HG03520 (cell line): ENCODE results near the gene NUP205.

ENCODE experiments used
- ATAC-seq: cut with Tn5 transposase; IDR thresholded peaks from one replicate; pipeline ENCODE4 v1.9.1; 2021; ENCODE audit warnings: mild to moderate bottlenecking, moderate library complexity; ENCODE audit not compliant: unreplicated experiment

The NUP205 gene, protein sequence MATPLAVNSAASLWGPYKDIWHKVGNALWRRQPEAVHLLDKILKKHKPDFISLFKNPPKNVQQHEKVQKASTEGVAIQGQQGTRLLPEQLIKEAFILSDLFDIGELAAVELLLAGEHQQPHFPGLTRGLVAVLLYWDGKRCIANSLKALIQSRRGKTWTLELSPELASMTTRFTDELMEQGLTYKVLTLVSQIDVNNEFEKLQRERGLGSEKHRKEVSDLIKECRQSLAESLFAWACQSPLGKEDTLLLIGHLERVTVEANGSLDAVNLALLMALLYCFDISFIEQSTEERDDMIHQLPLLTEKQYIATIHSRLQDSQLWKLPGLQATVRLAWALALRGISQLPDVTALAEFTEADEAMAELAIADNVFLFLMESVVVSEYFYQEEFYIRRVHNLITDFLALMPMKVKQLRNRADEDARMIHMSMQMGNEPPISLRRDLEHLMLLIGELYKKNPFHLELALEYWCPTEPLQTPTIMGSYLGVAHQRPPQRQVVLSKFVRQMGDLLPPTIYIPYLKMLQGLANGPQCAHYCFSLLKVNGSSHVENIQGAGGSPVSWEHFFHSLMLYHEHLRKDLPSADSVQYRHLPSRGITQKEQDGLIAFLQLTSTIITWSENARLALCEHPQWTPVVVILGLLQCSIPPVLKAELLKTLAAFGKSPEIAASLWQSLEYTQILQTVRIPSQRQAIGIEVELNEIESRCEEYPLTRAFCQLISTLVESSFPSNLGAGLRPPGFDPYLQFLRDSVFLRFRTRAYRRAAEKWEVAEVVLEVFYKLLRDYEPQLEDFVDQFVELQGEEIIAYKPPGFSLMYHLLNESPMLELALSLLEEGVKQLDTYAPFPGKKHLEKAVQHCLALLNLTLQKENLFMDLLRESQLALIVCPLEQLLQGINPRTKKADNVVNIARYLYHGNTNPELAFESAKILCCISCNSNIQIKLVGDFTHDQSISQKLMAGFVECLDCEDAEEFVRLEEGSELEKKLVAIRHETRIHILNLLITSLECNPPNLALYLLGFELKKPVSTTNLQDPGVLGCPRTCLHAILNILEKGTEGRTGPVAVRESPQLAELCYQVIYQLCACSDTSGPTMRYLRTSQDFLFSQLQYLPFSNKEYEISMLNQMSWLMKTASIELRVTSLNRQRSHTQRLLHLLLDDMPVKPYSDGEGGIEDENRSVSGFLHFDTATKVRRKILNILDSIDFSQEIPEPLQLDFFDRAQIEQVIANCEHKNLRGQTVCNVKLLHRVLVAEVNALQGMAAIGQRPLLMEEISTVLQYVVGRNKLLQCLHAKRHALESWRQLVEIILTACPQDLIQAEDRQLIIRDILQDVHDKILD (N-terminal part only)

DNA sequence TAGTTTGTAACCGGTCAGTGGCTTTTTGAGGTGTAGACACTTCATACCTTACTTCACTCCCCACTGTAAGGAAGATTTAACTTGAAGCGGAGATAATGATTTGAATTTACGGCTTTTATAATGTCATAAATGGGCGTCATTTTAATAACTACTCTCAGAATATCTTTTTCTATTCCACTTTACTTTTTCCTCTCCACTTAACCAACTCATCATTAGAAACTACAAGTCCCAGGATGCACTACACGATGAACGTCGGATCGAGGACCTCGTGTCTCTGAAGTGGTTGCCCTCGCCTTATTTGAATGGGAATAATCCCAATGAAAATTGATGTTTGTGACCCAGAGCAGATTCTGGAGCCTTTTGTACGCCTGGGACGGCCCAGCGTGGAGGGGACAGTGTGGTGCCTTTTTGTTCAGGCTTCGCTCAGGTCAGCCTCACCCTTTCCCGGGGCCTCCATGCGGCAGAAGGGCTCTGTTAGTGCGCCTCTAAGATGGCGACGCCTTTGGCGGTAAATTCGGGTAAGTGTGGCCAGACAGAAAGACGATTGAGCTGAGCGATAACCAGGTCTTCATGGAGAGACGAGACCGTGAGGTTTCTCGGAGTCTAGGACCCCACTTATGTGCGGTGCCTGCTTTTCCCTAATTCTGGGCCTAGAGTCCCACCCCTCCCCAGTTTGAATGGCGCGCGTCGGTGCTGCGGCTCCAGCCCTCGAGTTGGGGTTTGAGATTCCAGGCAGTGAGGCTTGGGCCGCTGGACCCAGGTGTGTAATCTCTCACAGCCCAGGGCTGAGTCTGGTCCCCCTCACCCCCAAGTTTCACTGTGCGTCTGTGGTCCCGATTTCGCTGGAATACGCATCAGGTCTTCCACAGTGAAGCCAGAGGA is at the start of gene NUP205:
Gene NUP205 (plus strand): TSS at position 463 of the 882 bp plus-strand sequence. CDS start 28 bp downstream, at position 491.
- peak; percentile 56 for ATAC-seq

DNA sequence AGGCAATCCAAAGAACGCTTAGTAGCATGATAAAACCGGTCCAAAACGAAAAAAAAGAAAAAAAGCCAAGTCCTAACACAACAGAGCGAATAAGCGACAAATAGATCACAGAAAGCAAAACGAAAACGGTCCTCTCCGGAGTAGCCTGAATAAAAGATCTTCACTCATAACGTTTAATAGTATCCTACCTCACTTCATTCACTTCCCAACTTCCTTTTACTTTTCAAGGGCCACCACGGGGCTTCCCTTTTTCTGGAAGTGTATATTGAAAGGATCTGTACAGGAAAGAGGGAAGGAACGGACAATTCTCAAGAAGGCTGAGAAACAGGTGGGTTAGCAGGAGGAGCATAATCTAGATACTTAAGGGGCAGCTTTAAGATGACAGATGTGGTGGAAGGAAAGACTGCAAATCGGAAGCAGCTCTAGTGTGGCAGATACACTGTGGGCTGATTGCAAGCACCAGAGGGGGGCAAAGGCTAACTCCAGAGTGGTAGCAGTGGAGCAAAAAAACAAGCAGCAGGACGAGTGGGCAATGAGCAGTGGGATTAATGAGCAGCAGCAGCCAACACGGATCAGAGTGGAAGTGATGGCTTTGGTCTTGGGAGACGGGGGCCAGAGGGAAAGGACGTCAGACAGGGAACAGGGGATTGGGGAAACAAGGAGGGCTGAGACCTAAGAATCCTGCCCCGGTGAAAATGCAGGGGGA is 48.7 kb upstream of the NUP205 start:
- ATAC-seq: no peak

DNA sequence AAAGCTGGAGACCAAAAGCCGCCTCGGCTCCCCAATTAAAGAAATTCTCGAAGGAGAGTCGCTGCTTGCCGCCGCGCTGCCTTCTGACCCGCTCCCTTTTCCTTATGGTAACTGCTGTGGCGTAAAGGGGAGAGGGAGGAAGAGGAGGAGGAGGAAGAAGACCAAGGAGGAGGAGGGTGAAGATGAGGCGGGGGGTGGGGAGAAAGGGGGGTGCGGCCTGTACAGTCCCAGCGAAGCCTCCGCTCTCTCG is 48.2 kb upstream of the NUP205 start:
- ATAC-seq: no peak

DNA sequence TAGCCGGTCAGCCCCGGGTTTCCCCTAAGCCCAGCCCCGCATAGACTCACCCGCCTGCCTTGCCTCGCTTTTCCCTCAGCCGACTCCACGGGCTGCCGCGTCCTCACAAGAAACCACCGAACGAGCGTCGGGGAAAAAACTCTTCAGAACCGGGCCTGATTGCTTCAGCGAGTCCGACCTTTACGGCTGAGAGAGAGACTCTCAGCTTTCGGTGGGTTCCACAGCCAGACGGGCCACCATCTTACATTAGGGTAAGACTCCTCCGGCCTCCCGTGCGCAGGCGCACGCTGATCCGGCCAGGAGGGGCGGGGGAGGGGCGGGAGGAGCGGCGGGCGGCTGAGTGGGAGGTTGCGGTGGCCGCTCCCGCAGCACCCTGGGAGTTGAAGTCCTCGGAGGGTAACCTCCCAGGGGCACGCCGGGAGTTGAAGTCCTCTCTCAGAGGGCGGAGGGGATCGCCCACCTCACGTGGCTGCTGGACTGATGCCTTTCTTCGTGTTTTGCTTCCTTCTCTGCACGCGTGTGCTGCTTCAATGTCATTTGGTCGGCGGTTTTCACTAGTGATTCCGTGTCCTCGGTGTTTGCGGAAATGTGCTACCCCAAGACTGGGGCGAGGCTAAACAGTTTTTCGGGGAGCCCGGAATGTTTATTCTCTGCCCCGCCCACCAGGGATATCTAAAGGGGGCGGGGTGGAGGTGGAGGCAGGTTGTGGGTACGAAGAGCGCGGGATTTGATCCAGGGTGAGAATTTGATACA is 47.7 kb upstream of the NUP205 start, which contains the start of gene CNOT4:
Gene CNOT4 (minus strand): TSS at position 264 of the 753 bp plus-strand sequence. CDS start 71,771 bp downstream, outside the sequence.
- ATAC-seq: peak; percentile 94

DNA sequence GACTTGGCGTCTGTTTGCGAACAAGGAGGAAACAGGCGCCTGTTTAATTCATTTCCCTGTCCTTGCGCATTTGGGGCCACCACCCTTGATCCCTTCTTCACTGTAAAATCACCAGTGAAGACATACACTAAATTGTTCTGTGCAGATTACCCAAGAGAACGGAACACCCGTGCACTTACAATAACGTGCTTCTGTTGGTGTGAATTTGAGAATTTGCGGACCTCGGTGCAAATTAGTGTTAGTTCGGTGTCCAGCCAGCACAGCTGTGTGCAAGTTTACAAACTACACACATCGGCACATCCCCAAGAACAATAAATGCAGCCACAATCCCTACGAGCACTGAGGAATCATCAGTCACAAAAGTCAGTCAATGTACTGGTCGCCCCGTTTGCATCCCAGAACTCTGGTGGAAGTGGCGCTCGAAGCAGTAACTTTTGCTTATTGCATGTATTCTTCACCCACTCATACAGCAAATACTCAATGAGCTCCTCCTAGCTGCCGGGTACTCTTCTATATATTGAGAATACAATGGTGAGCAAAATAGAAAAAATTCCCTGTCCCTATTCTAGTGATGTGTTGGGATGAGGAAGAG is 47.0 kb upstream of the NUP205 start:
- ATAC-seq: no peak

DNA sequence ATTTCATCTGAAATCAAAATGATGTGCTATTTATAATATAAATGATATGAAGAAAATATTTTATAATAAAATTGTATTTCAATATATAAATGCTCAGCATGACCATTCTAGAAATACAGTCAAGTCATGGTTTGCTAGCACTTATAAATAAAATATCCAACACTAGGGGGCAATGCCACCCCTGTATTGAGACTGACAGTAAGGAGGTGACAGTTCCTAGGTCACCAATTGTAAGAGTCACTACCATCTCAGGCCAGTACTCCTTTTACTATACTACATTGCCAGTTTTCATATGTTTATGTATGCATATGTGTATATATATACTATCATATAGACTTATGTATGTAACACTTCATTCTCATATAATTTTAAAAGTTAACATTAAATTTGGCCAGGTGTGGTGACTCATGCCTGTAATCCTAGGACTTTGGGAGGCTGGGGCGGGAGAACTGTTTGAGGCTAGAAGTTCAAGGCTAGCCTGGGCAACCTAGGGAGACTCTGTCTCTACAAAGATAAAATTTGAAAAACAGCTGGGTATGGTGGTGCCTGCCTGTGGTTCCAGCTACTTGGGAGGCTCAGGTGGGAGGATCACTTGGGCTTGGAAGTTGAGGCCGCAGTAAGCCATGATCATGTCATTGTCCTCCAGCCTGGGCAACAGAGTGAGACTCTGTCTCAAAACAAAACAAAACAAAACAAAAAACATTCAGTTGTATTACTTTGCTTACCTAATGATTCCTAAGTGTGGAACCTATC is 45.4 kb upstream of the NUP205 start:
- peak; percentile 39 for ATAC-seq

DNA sequence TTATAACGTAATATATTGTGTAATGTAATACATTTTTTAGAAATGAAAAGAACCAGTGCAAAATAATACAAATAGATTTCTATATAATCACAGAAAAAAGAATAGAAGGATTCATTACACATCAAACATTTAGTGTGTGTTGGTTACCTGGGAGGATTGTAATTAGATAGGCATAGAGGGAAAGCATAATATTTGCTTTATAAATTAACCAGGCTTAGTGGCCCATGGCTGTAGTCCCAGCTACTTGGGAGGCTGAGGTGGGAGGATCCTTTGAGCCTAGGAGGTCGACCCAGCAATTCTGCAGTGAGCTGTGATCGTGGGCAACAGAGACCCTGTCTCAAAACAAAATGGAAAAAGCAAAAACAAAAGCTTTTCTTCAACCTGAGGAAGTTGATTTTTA is 42.9 kb upstream of the NUP205 start:
- no peak for ATAC-seq

DNA sequence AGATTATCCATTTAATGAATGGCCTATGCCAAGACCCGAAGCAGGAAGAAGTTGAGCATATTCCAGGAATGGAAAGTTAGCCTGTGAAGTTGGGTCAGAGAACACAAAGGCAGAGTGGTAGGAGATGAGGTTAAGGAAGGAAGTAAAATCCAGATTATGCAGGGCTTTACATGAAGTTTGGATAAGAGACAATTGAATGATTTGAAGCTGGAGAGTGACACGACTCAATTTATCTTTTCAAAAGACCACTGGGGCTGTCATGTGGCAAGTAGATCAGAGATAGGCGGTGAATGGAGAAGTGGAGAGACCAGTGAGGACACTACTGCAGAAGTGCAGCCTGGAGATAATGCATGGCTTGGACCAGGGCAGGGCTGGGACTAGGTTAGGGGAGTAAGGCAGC is 40.7 kb upstream of the NUP205 start:
- ATAC-seq: no peak

DNA sequence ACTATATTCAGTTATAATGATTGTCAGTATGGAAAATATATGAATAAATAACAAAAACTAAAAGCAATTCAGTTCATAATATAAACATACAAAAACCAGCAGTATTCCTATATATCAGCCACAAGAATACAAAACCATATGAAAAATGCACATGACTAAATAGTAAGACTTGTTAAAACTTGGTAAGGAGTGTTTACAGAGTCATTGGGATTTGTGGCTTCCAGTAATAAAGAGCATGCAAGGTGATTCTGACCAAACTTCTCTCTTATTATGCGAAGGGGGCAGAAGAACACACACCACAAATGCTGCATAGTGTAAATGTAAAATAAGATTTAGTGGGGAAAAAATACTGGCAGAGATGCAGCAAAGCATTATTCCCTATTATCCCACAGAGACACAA is 39.0 kb upstream of the NUP205 start:
- ATAC-seq: no peak

DNA sequence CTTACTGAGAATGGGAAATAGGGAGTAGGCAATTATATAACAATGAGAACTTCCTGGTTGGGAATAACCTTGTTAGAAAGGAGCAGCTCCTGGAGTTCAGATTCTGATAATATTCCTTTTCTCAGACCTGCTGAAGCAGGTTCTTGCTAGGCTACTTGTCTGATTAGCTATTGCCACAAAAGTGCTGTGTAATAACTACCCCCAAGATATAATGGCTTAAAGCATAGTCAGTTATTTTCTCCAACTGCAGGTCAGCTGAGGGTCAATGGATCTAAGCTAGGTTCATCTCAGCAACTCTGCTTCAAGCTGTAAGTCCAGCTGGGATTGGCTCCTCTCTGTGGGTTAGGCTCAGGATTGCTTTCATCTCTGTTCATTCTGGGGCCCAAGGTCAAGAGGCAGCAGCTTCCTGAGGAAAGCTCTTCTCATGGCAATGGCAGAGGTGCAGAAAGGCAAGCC is 38.5 kb upstream of the NUP205 start:
- no peak for ATAC-seq

DNA sequence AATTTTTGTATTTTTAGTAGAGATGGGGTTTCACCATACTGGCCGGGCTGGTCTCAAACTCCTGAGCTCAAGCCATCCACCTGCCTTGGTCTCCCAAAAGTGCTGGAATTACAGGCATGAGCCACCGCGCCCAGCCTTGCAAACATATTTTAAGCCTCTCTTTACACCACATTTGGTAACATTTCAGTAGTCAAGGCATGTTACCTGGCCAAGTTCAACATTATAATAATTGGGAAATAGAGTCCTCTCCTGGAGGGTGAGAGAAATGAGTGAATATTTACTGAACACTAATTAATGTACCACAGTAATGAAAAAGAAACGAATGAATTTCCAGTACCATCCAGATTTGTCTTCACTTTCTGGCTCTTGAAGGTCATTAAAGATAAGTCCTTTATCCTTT is 37.8 kb upstream of the NUP205 start:
- ATAC-seq: no peak

DNA sequence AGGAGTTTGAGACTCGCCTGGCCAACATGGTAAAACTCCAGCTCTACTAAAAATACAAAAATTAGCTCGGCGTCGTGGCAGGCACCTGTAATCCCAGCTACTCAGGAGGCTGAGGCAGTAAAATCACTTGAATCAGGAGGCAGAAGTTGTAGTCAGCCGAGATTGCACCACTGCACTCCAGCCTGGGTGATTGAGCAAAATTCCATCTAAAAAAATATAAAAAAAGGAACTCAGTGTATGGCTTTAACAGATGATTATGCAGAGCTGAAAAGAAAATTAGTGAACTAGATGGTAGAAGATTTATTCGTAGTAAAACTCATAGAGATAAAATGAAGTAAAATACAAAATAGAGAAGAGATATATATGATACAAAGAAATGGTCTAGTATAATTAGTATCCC is 35.2 kb upstream of the NUP205 start:
- no peak for ATAC-seq

DNA sequence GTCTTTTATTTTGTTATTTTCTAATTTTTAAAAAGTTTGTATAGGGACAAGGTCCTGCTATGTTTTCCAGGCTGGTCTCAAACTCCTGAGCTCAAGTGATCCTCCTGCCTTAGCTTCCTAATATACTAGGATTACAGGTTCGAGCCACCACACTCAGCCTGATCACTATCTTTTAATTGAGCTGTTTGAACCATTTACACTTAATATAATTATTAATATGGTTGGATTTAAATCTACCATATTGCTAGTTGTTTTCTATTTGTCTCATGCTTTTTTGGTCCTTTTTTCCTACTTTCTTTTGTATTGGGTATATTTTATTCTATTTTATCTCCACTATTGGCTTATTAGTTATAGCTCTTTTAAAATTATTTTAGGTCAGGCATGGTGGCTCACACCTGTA is 34.6 kb upstream of the NUP205 start:
- ATAC-seq: no peak

DNA sequence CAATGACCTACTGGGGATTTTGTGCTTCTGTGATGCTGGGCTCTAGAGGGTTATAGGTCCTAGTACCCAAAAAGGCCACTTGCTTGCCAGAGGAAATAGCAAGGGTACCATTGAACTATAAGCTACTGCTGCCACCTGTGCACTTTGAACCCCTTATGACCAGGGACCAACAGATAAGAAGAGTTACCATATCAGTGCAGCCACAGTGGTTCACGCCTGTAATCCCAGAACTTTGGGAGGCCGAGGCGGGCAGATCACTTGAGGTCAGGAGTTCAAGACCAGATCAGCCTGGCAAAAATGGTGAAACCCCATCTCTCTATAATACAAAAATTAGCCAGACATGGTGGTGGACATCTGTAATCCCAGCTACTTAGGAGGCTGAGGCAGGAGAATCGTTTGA is 32.3 kb upstream of the NUP205 start:
- no peak for ATAC-seq

DNA sequence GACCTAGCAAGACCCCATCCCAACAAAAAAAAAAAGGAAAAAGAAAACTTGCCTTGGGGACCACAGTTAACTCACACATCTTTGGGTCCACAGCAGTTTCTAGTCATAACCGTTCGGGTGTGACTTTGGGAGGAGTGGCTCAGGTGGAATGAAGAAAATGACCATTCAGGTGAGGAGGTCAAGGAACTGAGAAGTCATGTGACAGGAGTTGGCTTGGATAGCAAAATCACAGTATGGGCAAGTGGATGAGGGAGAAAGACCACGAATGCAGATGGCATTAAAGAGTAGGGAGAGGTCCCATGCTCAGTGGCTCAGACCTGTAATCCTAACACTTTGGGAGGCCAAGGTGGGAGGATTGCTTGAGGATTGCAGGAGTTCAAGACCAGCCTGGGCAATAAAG is 30.7 kb upstream of the NUP205 start:
- ATAC-seq: no peak

DNA sequence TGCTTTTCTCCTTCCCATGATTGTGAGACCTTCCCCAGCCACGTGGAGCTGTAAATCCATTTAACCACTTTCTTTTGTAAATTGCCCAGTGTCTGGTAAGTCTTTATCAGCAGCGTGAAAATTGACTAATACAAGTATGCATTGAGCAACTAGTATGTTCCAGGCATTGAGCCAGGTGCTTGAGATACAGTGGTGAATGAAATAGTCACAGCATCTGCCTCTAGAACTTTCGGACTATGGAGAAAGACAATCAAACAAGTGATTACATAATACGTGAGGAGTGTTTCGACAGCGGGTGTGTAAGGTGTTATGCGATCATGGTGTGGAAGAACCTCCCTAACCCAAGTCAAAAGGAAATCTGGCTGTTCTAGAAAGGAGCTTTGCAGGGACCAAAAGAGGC is 21.6 kb upstream of the NUP205 start:
- no peak for ATAC-seq

DNA sequence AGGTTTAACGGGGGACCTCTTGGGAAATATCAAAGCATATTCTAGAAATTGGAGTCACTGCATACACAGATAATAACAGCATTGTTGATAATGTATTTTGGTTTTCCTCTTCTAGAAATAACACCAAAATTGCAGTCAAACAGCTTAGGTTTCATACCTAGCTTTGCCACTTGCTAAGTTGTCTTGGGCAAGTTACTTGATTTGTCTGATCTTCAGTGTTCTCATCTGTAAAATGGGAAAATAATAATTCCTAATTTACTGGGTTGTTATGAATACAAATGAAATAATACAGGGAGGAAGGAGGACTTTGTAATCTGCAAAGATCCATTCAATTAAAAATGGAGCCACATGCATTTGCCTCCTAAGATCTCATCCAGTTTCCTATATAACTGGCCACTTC is 20.3 kb upstream of the NUP205 start:
- ATAC-seq: no peak

DNA sequence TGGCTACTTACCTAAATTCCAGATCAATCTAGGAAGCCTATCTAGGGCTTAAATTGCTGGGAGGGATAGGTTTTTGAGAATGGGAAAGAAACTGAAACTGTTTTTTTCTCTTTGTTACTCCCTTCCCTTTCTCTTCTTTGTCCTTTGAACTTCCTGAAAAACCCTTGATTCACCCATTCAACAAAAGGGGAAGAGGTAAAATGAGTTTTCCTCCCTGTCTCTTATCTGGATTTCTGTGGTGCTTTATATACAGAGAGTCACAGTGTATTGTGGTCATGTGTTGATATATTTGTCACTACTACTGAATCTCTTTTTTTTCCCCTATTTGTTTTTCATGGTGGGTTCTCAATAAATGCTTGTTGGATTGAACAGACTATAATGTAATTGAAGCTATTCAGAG is 19.8 kb upstream of the NUP205 start:
- ATAC-seq: no peak
